Activated naive CD8-positive, alpha-beta T cell treated with anti-CD3 and anti-CD28 coated beads, Interleukin-2, amount 50 U/mL, for 24 hours (primary cell): ENCODE results near the gene SLC5A7.

Experiments used
- ATAC-seq: fragments of 150-1000 bp; cut with Tn5 transposase; one replicate; pipeline ENCODE4 v1.10.0; 2021
- DNase-seq: peaks from one replicate; pipeline ENCODE4 v3.0.0; 2021
- H3K27ac Mint-ChIP-seq: one replicate; pipeline ENCODE4 v1.8.0; 2021; ENCODE audit warnings: mild to moderate bottlenecking, mixed read lengths
- H3K27me3 Mint-ChIP-seq: one replicate; pipeline ENCODE4 v1.8.0; 2021; ENCODE audit warnings: mixed read lengths
- H3K36me3 Mint-ChIP-seq: one replicate; pipeline ENCODE4 v1.8.0; 2021; ENCODE audit warnings: low read depth, mixed read lengths
- H3K4me1 Mint-ChIP-seq: one replicate; pipeline ENCODE4 v1.8.0; 2021; ENCODE audit warnings: mixed read lengths
- H3K4me3 Mint-ChIP-seq: one replicate; pipeline ENCODE4 v1.8.0; 2021; ENCODE audit warnings: mild to moderate bottlenecking, moderate library complexity, mixed read lengths
- H3K9me3 Mint-ChIP-seq: one replicate; pipeline ENCODE4 v1.8.0; 2021; ENCODE audit warnings: mixed read lengths

SLC5A7 gene

GRCh38 chr2:107986278-107987217 is at the start of gene SLC5A7:
Gene SLC5A7 (plus strand): TSS chr2:107986524. CDS start chr2:107988156, 1,632 bp downstream.
- Mint-ChIP-seq H3K4me3 (no peak within 1 kb of the TSS), H3K9me3 (no peaks in the 10 kb centered on the region), H3K36me3 (no peaks in the 10 kb centered on the region), H3K27ac (no peak within 1 kb of the TSS), H3K4me1 (no peaks in the 10 kb centered on the region), H3K27me3 (peaks cover 18% of the 10 kb centered on the region)
- ATAC-seq = no peak
- DNase-seq = no peak

GRCh38 chr2:107961395-107961794 is 24.9 kb upstream of the SLC5A7 start:
- no peak for ATAC-seq
- Mint-ChIP-seq H3K27me3 (no peaks in the 10 kb centered on the region), H3K4me1 (no peaks in the 10 kb centered on the region), H3K36me3 (no peaks in the 10 kb centered on the region), H3K4me3 (no peak overlapping the region), H3K9me3 (no peaks in the 10 kb centered on the region), H3K27ac (no peak overlapping the region)
- no peak for DNase-seq

- Mint-ChIP-seq H3K36me3 (no peaks in the 10 kb centered on the region), H3K27ac (no peak overlapping the region), H3K4me3 (no peak overlapping the region), H3K4me1 (no peaks in the 10 kb centered on the region), H3K9me3 (peaks cover 4% of the 10 kb centered on the region), H3K27me3 (no peaks in the 10 kb centered on the region)
- ATAC-seq (no peak), DNase-seq (no peak)
These were observed 22.1 kb upstream of the SLC5A7 start for GRCh38 chr2:107964185-107964584.

GRCh38 chr2:107984707-107985106 is 1.6 kb upstream of the SLC5A7 start:
- peaks cover 18% of the 10 kb centered on the region for H3K27me3 Mint-ChIP-seq
- ATAC-seq = no peak
- DNase-seq = no peak
- H3K27ac Mint-ChIP-seq = no peak overlapping the region
- H3K9me3 Mint-ChIP-seq = no peaks in the 10 kb centered on the region
- H3K4me1 Mint-ChIP-seq = no peaks in the 10 kb centered on the region
- H3K36me3 Mint-ChIP-seq = no peaks in the 10 kb centered on the region
- H3K4me3 Mint-ChIP-seq = no peak overlapping the region

GRCh38 chr2:107988108-107988507 is 1.8 kb downstream of the SLC5A7 start:
- Mint-ChIP-seq H3K27ac (no peak overlapping the region), H3K36me3 (no peaks in the 10 kb centered on the region), H3K4me3 (no peak overlapping the region), H3K27me3 (peaks cover 18% of the 10 kb centered on the region), H3K4me1 (no peaks in the 10 kb centered on the region), H3K9me3 (no peaks in the 10 kb centered on the region)
- ATAC-seq (no peak), DNase-seq (no peak)

- no peak overlapping the region for H3K27ac Mint-ChIP-seq
- H3K27me3 Mint-ChIP-seq = peaks cover 19% of the 10 kb centered on the region
- no peaks in the 10 kb centered on the region for H3K9me3 Mint-ChIP-seq
- ATAC-seq (no peak), DNase-seq (no peak)
- no peak overlapping the region for H3K4me3 Mint-ChIP-seq
- no peaks in the 10 kb centered on the region for H3K4me1 Mint-ChIP-seq
- no peaks in the 10 kb centered on the region for H3K36me3 Mint-ChIP-seq
These were observed 3.1 kb downstream of the SLC5A7 start for GRCh38 chr2:107989445-107989844.

DNA sequence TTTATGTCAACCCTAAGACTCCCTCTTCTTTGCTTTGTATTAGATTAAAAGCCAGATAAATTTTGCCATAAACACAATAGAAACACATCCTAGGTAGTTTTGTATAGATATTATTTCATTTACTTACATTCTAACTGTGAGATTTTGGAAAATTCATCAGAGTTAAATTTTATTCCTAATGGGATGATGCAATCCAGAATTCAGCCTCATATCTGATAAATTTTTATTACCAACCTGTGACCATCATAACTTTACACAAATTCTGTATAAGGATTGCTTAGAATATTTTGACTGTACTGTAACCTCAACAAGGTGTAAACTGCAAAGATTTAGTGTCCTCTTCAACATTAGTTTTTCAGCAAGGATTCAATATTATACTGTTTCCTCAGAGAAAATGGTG is 4.4 kb downstream of the SLC5A7 start:
- ATAC-seq = no peak
- H3K27ac Mint-ChIP-seq = no peak overlapping the region
- DNase-seq = no peak
- H3K4me1 Mint-ChIP-seq = no peaks in the 10 kb centered on the region
- no peaks in the 10 kb centered on the region for H3K36me3 Mint-ChIP-seq
- no peaks in the 10 kb centered on the region for H3K9me3 Mint-ChIP-seq
- H3K4me3 Mint-ChIP-seq = no peak overlapping the region
- H3K27me3 Mint-ChIP-seq = peaks cover 13% of the 10 kb centered on the region

- H3K27ac Mint-ChIP-seq = no peak overlapping the region
- H3K36me3 Mint-ChIP-seq = no peaks in the 10 kb centered on the region
- ATAC-seq = no peak
- no peaks in the 10 kb centered on the region for H3K9me3 Mint-ChIP-seq
- DNase-seq = no peak
- H3K4me1 Mint-ChIP-seq = no peaks in the 10 kb centered on the region
- H3K4me3 Mint-ChIP-seq = no peak overlapping the region
- H3K27me3 Mint-ChIP-seq = peaks cover 7% of the 10 kb centered on the region
These were observed 5.7 kb downstream of the SLC5A7 start for GRCh38 chr2:107992069-107992468.

DNA sequence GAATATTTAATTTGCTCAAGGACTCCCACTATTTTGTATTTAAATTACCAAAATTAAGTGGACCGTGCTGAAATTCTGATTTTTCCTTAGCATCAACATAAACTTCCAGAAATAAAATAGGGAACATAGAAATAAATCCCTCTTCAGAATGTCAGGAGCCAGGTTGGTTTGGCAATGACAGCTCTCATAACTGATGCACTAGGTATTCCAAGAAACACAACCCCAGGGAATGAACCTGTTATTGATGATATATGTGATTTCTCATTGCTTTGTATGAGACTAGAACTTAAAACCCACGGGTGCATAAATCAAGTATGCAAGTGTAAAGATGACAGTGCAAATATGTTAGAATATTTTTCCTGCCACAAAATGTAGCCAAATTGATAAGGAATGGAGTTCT is 12.8 kb downstream of the SLC5A7 start:
- no peak overlapping the region for H3K4me3 Mint-ChIP-seq
- DNase-seq (no peak), ATAC-seq (no peak)
- no peaks in the 10 kb centered on the region for H3K36me3 Mint-ChIP-seq
- no peaks in the 10 kb centered on the region for H3K27me3 Mint-ChIP-seq
- H3K27ac Mint-ChIP-seq = no peak overlapping the region
- no peaks in the 10 kb centered on the region for H3K9me3 Mint-ChIP-seq
- no peaks in the 10 kb centered on the region for H3K4me1 Mint-ChIP-seq

- Mint-ChIP-seq H3K36me3 (no peaks in the 10 kb centered on the region), H3K9me3 (peaks cover 17% of the 10 kb centered on the region), H3K27ac (no peak overlapping the region), H3K4me1 (no peaks in the 10 kb centered on the region), H3K4me3 (no peak overlapping the region), H3K27me3 (peaks cover 2% of the 10 kb centered on the region)
- no peak for ATAC-seq
- no peak for DNase-seq
These were observed 24.7 kb downstream of the SLC5A7 start for GRCh38 chr2:108010912-108011591.

GRCh38 chr2:108013305-108013704 is 27.0 kb downstream of the SLC5A7 start:
- Mint-ChIP-seq H3K9me3 (peaks cover 17% of the 10 kb centered on the region), H3K4me1 (no peaks in the 10 kb centered on the region), H3K36me3 (no peaks in the 10 kb centered on the region), H3K4me3 (no peak overlapping the region), H3K27ac (no peak overlapping the region), H3K27me3 (no peaks in the 10 kb centered on the region)
- ATAC-seq = no peak
- no peak for DNase-seq

GRCh38 chr2:108022628-108023027 is 36.3 kb downstream of the SLC5A7 start:
- Mint-ChIP-seq H3K4me1 (no peaks in the 10 kb centered on the region), H3K36me3 (no peaks in the 10 kb centered on the region), H3K27ac (no peak overlapping the region), H3K4me3 (no peak overlapping the region), H3K27me3 (no peaks in the 10 kb centered on the region), H3K9me3 (no peaks in the 10 kb centered on the region)
- ATAC-seq = no peak
- DNase-seq = no peak

GRCh38 chr2:108023776-108024175 is 37.5 kb downstream of the SLC5A7 start:
- DNase-seq (no peak), ATAC-seq (no peak)
- Mint-ChIP-seq H3K4me1 (no peaks in the 10 kb centered on the region), H3K27me3 (no peaks in the 10 kb centered on the region), H3K4me3 (no peak overlapping the region), H3K36me3 (no peaks in the 10 kb centered on the region), H3K9me3 (no peaks in the 10 kb centered on the region), H3K27ac (no peak overlapping the region)

- ATAC-seq = no peak
These were observed 39.9 kb downstream of the SLC5A7 start for GRCh38 chr2:108026092-108026794.

GRCh38 chr2:108029496-108029895 is 43.2 kb downstream of the SLC5A7 start:
- no peaks in the 10 kb centered on the region for H3K4me1 Mint-ChIP-seq
- H3K36me3 Mint-ChIP-seq = no peaks in the 10 kb centered on the region
- ATAC-seq (no peak), DNase-seq (no peak)
- no peak overlapping the region for H3K4me3 Mint-ChIP-seq
- H3K9me3 Mint-ChIP-seq = no peaks in the 10 kb centered on the region
- no peak overlapping the region for H3K27ac Mint-ChIP-seq
- H3K27me3 Mint-ChIP-seq = no peaks in the 10 kb centered on the region

More at GRCh38 chr2:108026092-108026794, 39.9 kb downstream of the SLC5A7 start:
- no peaks in the 10 kb centered on the region for H3K27me3 Mint-ChIP-seq
- no peaks in the 10 kb centered on the region for H3K4me1 Mint-ChIP-seq
- H3K36me3 Mint-ChIP-seq = no peaks in the 10 kb centered on the region
- no peaks in the 10 kb centered on the region for H3K9me3 Mint-ChIP-seq
- no peak overlapping the region for H3K27ac Mint-ChIP-seq
- H3K4me3 Mint-ChIP-seq = no peak overlapping the region
- DNase-seq = no peak
